ENCODE data around the gene FMO1.

- no peak for TF ChIP-seq JUND (IDR thresholded peaks at IDR 0.05)
- no peak for TF ChIP-seq SP1 (IDR thresholded peaks at IDR 0.05; ENCODE audit: low read depth)
Observed at GRCh38 chr1:171263901-171264300, 15.6 kb downstream of the FMO1 start.

Data from HCT116 (cell line).